ENCODE data around the gene C3orf80. TPM values are rescaled to one million over a fixed set of nuclear protein-coding genes. Genes with fewer than 3 reads are reported as not detected.

The C3orf80 gene
- total RNA-seq, 1 experiment from 2014 or later, result 0.13 TPM

DNA sequence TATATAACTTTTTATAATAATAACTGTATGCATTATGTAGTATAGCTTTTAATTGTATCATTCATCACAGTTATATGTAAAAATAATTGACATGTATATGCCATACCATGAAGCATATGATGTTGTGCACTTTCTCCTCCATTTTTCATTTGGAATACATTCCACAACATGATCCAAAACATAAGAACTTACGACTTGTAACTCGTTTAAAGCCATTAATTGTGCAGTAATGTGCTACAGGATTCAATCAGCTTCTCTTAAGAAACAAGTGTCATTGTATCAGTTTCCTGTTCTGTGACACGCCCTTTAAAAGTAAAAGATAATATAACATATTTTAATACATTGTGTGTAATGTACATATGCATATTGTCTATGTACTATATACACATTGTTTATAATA lies 2.2 kb downstream of the C3orf80 start:
- Histone ChIP-seq H2BK120ac (ENCODE audit: low read depth, low read length, poor library complexity, severe bottlenecking) (no peak overlapping the region), H4K8ac (replicated peaks; ENCODE audit: insufficient read length, low read depth, low read length) (no peak overlapping the region), H3K4me1 (ENCODE audit: insufficient read depth, low read length) (no peaks in the 10 kb centered on the region), H2AK5ac (ENCODE audit: insufficient read length, low read length) (no peak overlapping the region), H3K23ac (ENCODE audit: insufficient read length, low read depth, low read length) (no peak overlapping the region), H3K18ac (ENCODE audit: insufficient read length, low read depth, low read length) (no peak overlapping the region), H2BK15ac (ENCODE audit: low read depth, low read length) (no peak overlapping the region), H3K56ac (ENCODE audit: insufficient read length, low read depth, low read length) (no peak overlapping the region), H2BK20ac (ENCODE audit: low read depth, low read length, poor library complexity, severe bottlenecking) (no peak overlapping the region), H4K20me1 (ENCODE audit: control insufficient read depth, insufficient read depth, insufficient read length) (no peaks in the 10 kb centered on the region), H2AFZ (ENCODE audit: low read length) (no peak overlapping the region), H3K9ac (ENCODE audit: extremely low read depth, insufficient read length, low read length) (no peak overlapping the region), H3K4ac (ENCODE audit: low read depth, low read length) (no peak overlapping the region), H4K91ac (ENCODE audit: insufficient read length, low read depth, low read length) (no peak overlapping the region), H3K27ac (ENCODE audit: insufficient read length, low read depth, low read length) (no peak overlapping the region), H3K9me3 (ENCODE audit: control insufficient read depth, low read depth, low read length) (no peaks in the 10 kb centered on the region), H3T11ph (ENCODE audit: low read length) (no peak overlapping the region), H3K4me2 (ENCODE audit: insufficient read depth, insufficient read length, low read length) (no peak overlapping the region), H2BK5ac (ENCODE audit: insufficient read length, low read length) (no peak overlapping the region), H3K27me3 (ENCODE audit: insufficient read depth, low read length) (peaks cover 28% of the 10 kb centered on the region), H4K5ac (ENCODE audit: insufficient read length, low read depth, low read length) (no peak overlapping the region), H3K79me1 (ENCODE audit: insufficient read depth, low read depth, low read length, poor library complexity, severe bottlenecking) (no peaks in the 10 kb centered on the region), H3K23me2 (ENCODE audit: insufficient read length, low read depth, low read length, poor library complexity, severe bottlenecking) (peaks cover 18% of the 10 kb centered on the region), H3K14ac (ENCODE audit: insufficient read depth, low read length) (no peak overlapping the region), H2BK12ac (ENCODE audit: insufficient read length, low read depth, low read length) (no peak overlapping the region), H3K79me2 (ENCODE audit: insufficient read depth, low read length) (no peaks in the 10 kb centered on the region)
- TF ChIP-seq CTCF (conservative IDR thresholded peaks at IDR 0.05), result no peak
- H3K4me3 Mint-ChIP-seq, result no peak overlapping the region
- peaks cover 16 to 17% of the 10 kb centered on the region in 2 experiments for H3K4me1 Mint-ChIP-seq
- H3K36me3 Mint-ChIP-seq (ENCODE audit: insufficient read depth in 1 of 3, low read depth in 3 of 3), result no peaks in the 10 kb centered on the region
- H3K9me3 Mint-ChIP-seq, result no peaks in the 10 kb centered on the region
- WGBS (ENCODE audit: extremely low coverage, insufficient read length, low lambda C conversion rate), result no CpG with 5 or more reads among the region's 3 CpGs
- H3K27me3 Mint-ChIP-seq (ENCODE audit: low read depth), result peaks cover 72% of the 10 kb centered on the region
- DNase-seq, result no peak
- no peak overlapping the region for H3K27ac Mint-ChIP-seq
